Activated CD4-positive, alpha-beta T cell treated with anti-CD3 and anti-CD28 coated beads, Interleukin-2, amount 50 U/mL, for 1 hour (primary cell): ENCODE data around the gene FHOD3.
"Not testable (repeated sequence)": the region's sequence is repeated elsewhere in the genome, so short reads cannot be mapped to it uniquely, and the experiment has no call there.

Experiments
- DNase-seq: peaks from one replicate; pipeline ENCODE4 v3.0.0-alpha.2; 2020

The FHOD3 gene

DNA sequence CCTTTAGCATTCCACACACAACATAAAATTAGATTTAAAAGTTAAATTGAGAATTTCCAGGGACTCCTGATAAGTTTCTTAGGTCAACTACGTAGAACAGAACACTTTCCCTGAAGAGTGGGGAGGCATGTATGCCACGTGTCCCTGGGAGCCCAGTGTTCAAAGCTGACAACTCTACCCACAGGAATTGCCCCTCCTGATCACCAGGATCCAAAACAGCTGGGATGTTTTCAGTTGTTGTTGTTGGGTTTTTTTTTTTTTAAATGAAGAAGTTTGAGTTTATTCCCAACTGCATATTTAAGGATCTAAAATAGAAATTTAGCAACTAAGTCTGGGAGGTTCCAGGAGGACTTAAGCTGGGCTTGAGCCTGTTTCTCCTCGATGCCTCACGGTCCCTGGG lies 430.8 kb downstream of the FHOD3 start:
- no peak for DNase-seq

GRCh38 chr18:36729197-36729596 lies 431.7 kb downstream of the FHOD3 start:
- no peak for DNase-seq

GRCh38 chr18:36732264-36732663 lies 434.8 kb downstream of the FHOD3 start:
- DNase-seq: no peak

DNA sequence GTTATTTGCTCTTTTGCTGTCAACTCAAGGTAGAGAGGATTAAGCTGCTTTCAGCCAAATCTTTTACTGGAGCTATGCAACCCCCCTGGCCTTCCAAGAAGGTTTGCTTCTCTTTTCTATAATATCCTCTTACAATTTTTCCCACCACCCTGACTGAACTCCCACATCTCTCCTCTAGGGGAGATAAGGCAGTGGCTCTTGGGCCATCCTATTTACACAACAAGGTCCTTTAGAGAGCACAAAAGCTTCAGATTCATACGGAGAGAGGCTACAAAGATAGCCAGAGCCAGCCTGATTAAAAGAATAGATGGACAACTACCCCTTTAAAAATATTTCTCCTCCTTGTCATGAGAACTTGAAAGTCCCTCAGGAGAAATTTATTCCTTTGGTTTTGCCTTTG lies 435.6 kb downstream of the FHOD3 start:
- no peak for DNase-seq

- no peak for DNase-seq
These were observed 437.1 kb downstream of the FHOD3 start for GRCh38 chr18:36734596-36734995.

GRCh38 chr18:36735130-36735529 lies 437.6 kb downstream of the FHOD3 start:
- no peak for DNase-seq

DNA sequence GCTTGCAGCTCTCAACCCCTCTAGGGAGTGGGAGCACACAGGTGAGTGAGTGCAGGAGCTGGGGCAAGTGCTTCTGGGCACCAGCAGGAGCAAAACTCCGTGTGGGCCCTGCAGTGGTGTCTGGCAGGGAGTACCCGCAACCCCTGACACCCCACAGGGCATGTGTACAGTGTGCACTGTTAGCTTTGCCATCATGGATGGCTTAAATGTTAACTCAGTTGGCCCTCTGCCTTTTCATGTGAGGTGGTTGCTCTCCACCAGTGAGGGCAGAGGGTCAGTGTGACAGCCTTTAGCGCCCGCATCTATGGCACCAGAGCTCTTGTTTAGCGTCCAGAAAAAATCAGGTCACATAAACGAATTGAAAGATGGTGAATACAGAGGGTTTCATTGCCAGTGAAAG lies 438.6 kb downstream of the FHOD3 start:
- DNase-seq: no peak

GRCh38 chr18:36737316-36737715 lies 439.8 kb downstream of the FHOD3 start:
- no peak for DNase-seq

- DNase-seq: no peak
These were observed 446.9 kb downstream of the FHOD3 start for GRCh38 chr18:36744261-36744876.

DNA sequence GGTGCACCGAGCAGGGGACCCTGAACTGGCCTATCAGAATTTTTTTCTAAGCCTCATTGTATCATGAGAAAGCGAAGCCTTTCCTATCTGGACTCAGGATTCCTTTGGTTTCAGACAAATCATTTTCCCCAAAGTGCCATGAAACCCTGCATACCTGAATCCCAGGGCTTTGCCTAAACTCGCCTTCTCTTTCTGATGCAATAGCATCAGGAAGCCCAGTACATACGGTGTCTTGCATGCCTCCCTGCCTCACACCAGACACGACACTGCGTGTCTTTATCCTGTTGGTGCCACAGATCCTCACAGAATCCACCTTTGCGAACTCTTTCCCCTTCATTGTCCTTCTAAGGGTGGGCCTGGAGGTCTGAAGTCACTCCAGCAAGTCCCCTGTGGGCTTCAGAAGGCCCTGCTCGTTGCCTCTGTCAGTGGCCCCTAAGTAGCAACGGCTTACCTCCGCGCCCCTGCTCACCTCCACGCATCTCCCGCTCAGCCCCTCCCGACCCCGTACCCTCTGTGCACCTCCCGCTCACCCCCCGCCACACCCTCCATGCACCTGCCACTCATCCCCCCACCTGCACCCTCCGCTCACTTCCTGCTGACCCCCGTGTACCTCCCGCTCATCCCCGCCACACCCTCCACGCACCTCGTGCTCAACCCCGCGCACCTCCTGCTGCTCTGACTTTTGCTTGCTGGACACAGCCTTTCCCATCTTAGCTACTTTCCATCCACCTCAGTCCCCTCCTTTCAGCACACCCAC lies 447.9 kb downstream of the FHOD3 start:
- no peak for DNase-seq

- DNase-seq: no peak
These were observed 455.7 kb downstream of the FHOD3 start for GRCh38 chr18:36752929-36753865.

GRCh38 chr18:36756242-36756641 lies 458.7 kb downstream of the FHOD3 start:
- DNase-seq: no peak

DNA sequence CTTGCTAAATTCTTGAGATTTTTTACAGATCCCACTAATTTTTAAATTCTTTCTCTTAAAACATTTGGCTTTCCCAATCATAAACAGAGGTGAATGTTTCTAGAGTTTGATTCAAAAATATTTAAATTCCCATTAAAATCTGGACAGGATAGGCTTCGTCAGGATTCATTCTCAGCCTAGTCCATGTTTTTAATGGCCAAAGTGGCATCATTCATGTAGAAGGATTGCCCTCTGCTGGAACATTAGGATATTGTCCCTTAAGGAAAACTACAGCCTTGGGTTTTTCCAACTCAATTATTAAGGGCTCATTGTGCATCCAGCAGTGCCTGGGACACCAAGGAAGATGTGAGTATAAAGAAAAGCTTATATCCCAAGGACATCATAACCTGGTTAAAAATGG lies 459.6 kb downstream of the FHOD3 start:
- no peak for DNase-seq

DNA sequence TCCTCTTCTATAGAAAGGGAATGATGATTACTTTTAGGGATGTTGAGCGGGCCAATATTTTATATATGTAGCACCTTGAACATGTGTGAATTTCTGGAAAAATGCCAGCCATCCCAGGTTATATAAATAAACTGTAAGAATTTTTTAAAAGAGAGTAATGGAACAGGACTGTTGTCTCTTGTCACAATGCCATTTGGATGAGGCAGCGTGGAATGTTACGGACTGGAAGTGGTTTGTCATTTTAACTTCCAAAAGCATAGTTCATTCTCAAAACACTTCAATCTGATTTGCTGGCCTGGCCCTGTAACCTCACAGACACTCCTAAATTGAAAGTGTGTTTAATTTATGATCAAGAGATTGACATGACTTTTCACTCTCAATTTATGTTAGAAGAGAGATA lies 460.5 kb downstream of the FHOD3 start:
- DNase-seq: no peak

DNA sequence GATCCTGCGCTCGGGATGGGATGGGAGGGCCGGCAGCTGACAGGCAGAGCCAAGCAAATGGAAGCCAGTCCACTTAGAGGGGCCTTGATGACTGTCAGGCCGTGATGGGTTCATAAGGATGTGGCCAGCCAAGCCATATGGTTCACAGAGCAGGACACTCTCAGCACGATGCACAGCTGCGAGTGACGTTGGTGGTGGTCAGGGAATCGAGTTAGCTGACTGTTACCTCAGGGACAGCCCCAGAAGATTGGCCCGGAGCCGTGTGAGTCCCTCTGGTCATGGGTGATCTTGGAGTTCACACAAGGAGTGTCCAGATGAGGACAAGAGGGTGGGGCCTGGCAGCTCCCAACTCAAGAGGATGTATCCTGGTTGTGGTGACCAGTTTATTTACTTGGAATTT lies 461.1 kb downstream of the FHOD3 start:
- DNase-seq: no peak

- DNase-seq: no peak
These were observed 461.8 kb downstream of the FHOD3 start for GRCh38 chr18:36759167-36759776.

DNA sequence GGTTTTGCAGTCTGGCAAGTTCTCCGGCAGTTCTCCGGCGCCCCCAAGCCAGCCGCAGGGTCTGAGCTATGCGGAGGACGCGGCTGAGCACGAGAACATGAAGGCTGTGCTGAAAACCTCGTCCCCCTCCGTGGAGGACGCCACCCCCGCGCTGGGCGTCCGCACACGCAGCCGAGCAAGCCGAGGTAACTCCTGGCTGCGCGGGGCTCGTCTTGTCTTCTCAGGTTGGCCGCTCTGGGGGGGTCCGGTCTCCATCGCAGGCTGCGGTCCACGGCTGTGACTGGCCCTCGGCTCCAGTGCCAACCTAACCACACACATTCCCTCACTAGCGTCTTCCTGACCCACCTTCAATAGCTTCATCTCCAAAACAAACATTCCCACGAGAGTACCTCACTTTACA lies 463.1 kb downstream of the FHOD3 start:
- DNase-seq: no peak

GRCh38 chr18:36761186-36761698 lies 463.7 kb downstream of the FHOD3 start:
- no peak for DNase-seq

DNA sequence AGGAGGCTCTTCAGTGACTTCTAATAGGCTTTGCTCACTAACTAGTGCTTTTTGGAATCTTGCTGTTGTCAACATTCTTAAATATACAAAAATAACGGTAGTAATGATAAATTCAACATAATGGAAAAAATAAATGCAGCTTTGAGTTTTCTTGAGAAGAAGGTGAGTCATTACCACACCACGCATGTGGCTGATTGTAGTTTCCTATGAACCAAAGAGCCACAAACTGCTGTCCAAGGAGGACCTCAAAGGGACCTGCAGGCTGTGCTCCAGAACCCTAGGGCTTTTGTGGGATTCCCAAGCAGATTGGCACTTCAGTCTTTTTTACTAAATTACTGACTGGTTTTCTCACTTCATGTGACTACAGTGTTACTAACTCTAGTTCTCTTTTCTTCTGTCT lies 464.6 kb downstream of the FHOD3 start:
- DNase-seq: no peak

DNA sequence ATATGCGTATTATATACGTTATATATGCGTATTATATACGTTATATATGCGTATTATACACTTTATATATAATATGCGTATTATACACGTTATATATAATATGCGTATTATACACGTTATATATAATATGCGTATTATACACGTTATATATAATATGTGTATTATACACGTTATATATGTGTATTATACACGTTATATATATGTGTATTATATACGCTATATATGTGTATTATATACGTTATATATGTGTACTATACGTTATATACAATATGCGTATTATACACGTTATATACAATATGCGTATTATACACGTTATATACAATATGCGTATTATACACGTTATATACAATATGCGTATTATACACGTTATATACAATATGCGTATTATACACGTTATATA lies 465.5 kb downstream of the FHOD3 start:
- not testable (repeated sequence) for DNase-seq

GRCh38 chr18:36766836-36767235 lies 469.3 kb downstream of the FHOD3 start:
- DNase-seq: no peak

DNA sequence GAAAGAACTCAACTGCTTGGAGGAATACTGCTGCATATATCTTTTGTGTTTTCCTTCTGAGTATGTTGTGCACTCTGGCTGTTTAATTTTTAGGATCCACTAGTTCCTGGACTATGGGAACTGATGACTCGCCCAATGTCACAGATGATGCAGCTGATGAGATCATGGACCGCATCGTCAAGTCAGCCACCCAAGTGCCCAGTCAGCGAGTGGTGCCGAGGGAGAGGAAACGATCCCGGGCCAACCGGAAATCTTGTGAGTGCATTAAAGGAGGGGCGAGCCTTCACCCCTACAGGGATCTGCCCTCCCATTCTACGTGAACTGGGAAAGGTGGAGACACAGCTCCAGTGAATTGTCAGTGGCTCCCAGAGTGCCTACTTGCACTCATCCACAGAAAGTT lies 471.7 kb downstream of the FHOD3 start:
- DNase-seq: no peak
